GM12878 (cell line): ENCODE results near the gene ATRN. TPM values are rescaled to one million over a fixed set of nuclear protein-coding genes. Genes with fewer than 3 reads are reported as not detected.
A peak's percentile ranks its signal among the peaks of the same experiment; 100 is the strongest.

Source experiments
- CTCF ChIP-seq, 3 experiments: IDR thresholded peaks in 2 of 3; conservative IDR thresholded peaks in 1 of 3; 2 replicates each; pipeline ENCODE4 v1.5.1; 2011; ENCODE audit warnings: low read depth in 3 of 3, low read length in 3 of 3, mild to moderate bottlenecking in 3 of 3, control low read depth in 2 of 3, moderate library complexity in 2 of 3, inconsistent platforms in 1 of 3, mixed read lengths in 1 of 3; ENCODE audit not compliant: control insufficient read depth in 2 of 3, insufficient read depth in 1 of 3; ENCODE audit errors: extremely low read depth in 1 of 3
- EGR1 ChIP-seq, 2 experiments: IDR thresholded peaks; 1 replicate in 1 of 2; 2 replicates in 1 of 2; pipeline ENCODE4 v1.6.1; 2011 to 2012; ENCODE audit warnings: low read depth in 2 of 2, low read length in 2 of 2, borderline replicate concordance in 1 of 2, mild to moderate bottlenecking in 1 of 2, moderate library complexity in 1 of 2
- EZH2 ChIP-seq: IDR thresholded peaks from 2 replicates; pipeline ENCODE4 v1.6.1; 2012; ENCODE audit warnings: low read depth, mild to moderate bottlenecking, control low read depth, inconsistent platforms, low read length, borderline replicate concordance; ENCODE audit not compliant: control insufficient read depth
- FOS ChIP-seq: IDR thresholded peaks from 3 replicates; pipeline ENCODE4 v1.6.1; 2011; ENCODE audit warnings: borderline replicate concordance; ENCODE audit not compliant: insufficient read length; ENCODE audit errors: extremely low read depth
- IRF5 ChIP-seq: fragments of 450-650 bp; IDR thresholded peaks from 2 replicates; pipeline ENCODE4 v1.6.1; 2017; ENCODE audit warnings: borderline replicate concordance
- JUND ChIP-seq: IDR thresholded peaks from 2 replicates; pipeline ENCODE4 v1.6.1; 2012; ENCODE audit warnings: low read depth, mild to moderate bottlenecking, low read length, improper control_type of control experiment, moderate library complexity
- MEF2A ChIP-seq: IDR thresholded peaks from 2 replicates; pipeline ENCODE4 v1.6.1; 2011; ENCODE audit warnings: low read depth, mild to moderate bottlenecking, low read length, moderate library complexity; ENCODE audit not compliant: insufficient read depth
- NKRF ChIP-seq: fragments of 450-650 bp; conservative IDR thresholded peaks from 2 replicates; pipeline ENCODE4 v1.6.1; 2017; ENCODE audit warnings: mild to moderate bottlenecking, moderate library complexity
- POLR2AphosphoS2 ChIP-seq: IDR thresholded peaks from 2 replicates; pipeline ENCODE4 v1.6.1; 2011; ENCODE audit warnings: low read depth, mild to moderate bottlenecking, low read length, improper control_type of control experiment, moderate library complexity
- POLR2AphosphoS5 ChIP-seq: IDR thresholded peaks from 2 replicates; pipeline ENCODE4 v1.6.1; 2011; ENCODE audit warnings: mild to moderate bottlenecking, low read length, inconsistent platforms
- RCOR1 ChIP-seq: conservative IDR thresholded peaks from 2 replicates; pipeline ENCODE4 v1.6.1; 2012; ENCODE audit warnings: low read depth, low read length, improper control_type of control experiment
- SREBF1 ChIP-seq: IDR thresholded peaks from 2 replicates; pipeline ENCODE4 v1.6.1; 2012; ENCODE audit warnings: mild to moderate bottlenecking, low read length
- ZNF384 ChIP-seq: IDR thresholded peaks from 2 replicates; pipeline ENCODE4 v1.6.1; 2012; ENCODE audit warnings: low read depth, mild to moderate bottlenecking, low read length, improper control_type of control experiment, borderline replicate concordance
- polyA plus RNA-seq, 11 experiments: library from polyadenylated mRNA; depleted of rRNA in 4 of 11; unstranded in 6 of 11; stranded (reverse) in 5 of 11; fragments of >200 nt; fragmentation: Nextera tagmentation in 4 of 11; fragmentation: Illumina TruSeq in 1 of 11; extraction: Ambion mirVana in 4 of 11; extraction: Trizol in 1 of 11; gene quantifications; 1 replicate in 1 of 11; 2 replicates in 10 of 11; pipeline versions ENCODE4 v1.2.1 to v1.2.3, GENCODE V29; 2011 to 2016; ENCODE audit warnings: inconsistent platforms in 2 of 11, missing spikeins in 2 of 11, low read depth in 1 of 11
- total RNA-seq, 4 experiments: library from RNA; depleted of rRNA in 3 of 4; stranded (reverse); fragments of >200 nt in 3 of 4; fragmentation: Illumina TruSeq in 1 of 4; extraction: Trizol in 1 of 4; gene quantifications; 2 replicates each; pipeline versions ENCODE4 v1.2.1 to v1.2.3, GENCODE V29; 2013 to 2021
- TF ChIP-seq, protein P1 (sequence below): fragments of 450-650 bp; IDR thresholded peaks from 2 replicates; pipeline ENCODE4 v1.6.1; 2016; ENCODE audit warnings: mild to moderate bottlenecking
- TF ChIP-seq, protein P2 (sequence below): IDR thresholded peaks from 2 replicates; pipeline ENCODE4 v1.6.1; 2011; ENCODE audit warnings: borderline replicate concordance, low read depth, mild to moderate bottlenecking, moderate library complexity, low read length; ENCODE audit not compliant: insufficient read depth, poor library complexity, severe bottlenecking
- TF ChIP-seq, protein P3 (sequence below): fragments of 450-650 bp; IDR thresholded peaks from 2 replicates; pipeline ENCODE4 v1.6.1; 2018; ENCODE audit warnings: mild to moderate bottlenecking, low read depth, moderate library complexity; ENCODE audit not compliant: partially characterized antibody

The ATRN gene
- total and polyA plus RNA-seq, 10 of the 15 experiments (the other 5 are each of a cell fraction or from before 2014, with no cell fraction given) = 0.71 to 11.6 (median 6.9) TPM

- no peak for TF ChIP-seq NKRF
- TF ChIP-seq EZH2 = no peak
- TF ChIP-seq EGR1 (IDR thresholded peaks at IDR 0.05; ENCODE audit: borderline replicate concordance in 1 of 2, low read depth in 2 of 2, low read length in 2 of 2) = no peak
- 0 out of 2 replicates have a peak, but pooled peaks have one; percentile 45 for TF ChIP-seq RCOR1
- TF ChIP-seq CTCF (IDR thresholded peaks at IDR 0.05 in 2 of 3, conservative IDR thresholded peaks at IDR 0.05 in 1 of 3; ENCODE audit: control insufficient read depth in 2 of 3, extremely low read depth in 1 of 3, insufficient read depth in 1 of 3, low read depth in 3 of 3, low read length in 3 of 3) = no peak
- TF ChIP-seq IRF5 = no peak
- no peak for TF ChIP-seq ZNF384
- TF ChIP-seq, protein P1, sequence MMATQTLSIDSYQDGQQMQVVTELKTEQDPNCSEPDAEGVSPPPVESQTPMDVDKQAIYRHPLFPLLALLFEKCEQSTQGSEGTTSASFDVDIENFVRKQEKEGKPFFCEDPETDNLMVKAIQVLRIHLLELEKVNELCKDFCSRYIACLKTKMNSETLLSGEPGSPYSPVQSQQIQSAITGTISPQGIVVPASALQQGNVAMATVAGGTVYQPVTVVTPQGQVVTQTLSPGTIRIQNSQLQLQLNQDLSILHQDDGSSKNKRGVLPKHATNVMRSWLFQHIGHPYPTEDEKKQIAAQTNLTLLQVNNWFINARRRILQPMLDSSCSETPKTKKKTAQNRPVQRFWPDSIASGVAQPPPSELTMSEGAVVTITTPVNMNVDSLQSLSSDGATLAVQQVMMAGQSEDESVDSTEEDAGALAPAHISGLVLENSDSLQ = peak; percentile 73
- TF ChIP-seq MEF2A = 0 out of 2 replicates have a peak, but pooled peaks have one; percentile 42
- TF ChIP-seq SREBF1 = peak; percentile 40; the same call in 1 of the 2 replicates
- peak; percentile 76 for TF ChIP-seq JUND
- TF ChIP-seq, protein P2, sequence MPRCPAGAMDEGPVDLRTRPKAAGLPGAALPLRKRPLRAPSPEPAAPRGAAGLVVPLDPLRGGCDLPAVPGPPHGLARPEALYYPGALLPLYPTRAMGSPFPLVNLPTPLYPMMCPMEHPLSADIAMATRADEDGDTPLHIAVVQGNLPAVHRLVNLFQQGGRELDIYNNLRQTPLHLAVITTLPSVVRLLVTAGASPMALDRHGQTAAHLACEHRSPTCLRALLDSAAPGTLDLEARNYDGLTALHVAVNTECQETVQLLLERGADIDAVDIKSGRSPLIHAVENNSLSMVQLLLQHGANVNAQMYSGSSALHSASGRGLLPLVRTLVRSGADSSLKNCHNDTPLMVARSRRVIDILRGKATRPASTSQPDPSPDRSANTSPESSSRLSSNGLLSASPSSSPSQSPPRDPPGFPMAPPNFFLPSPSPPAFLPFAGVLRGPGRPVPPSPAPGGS = peak; percentile 39
- no peak for TF ChIP-seq POLR2AphosphoS5
- TF ChIP-seq, protein P3, sequence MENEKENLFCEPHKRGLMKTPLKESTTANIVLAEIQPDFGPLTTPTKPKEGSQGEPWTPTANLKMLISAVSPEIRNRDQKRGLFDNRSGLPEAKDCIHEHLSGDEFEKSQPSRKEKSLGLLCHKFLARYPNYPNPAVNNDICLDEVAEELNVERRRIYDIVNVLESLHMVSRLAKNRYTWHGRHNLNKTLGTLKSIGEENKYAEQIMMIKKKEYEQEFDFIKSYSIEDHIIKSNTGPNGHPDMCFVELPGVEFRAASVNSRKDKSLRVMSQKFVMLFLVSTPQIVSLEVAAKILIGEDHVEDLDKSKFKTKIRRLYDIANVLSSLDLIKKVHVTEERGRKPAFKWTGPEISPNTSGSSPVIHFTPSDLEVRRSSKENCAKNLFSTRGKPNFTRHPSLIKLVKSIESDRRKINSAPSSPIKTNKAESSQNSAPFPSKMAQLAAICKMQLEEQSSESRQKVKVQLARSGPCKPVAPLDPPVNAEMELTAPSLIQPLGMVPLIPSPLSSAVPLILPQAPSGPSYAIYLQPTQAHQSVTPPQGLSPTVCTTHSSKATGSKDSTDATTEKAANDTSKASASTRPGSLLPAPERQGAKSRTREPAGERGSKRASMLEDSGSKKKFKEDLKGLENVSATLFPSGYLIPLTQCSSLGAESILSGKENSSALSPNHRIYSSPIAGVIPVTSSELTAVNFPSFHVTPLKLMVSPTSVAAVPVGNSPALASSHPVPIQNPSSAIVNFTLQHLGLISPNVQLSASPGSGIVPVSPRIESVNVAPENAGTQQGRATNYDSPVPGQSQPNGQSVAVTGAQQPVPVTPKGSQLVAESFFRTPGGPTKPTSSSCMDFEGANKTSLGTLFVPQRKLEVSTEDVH = no peak
- no peak for TF ChIP-seq POLR2AphosphoS2
- no peak for TF ChIP-seq FOS
Measured at GRCh38 chr20:3658716-3659491, 188.1 kb downstream of the ATRN start (continued).
